HEK293T (cell line): ENCODE results near the gene PTGES.

ENCODE experiments used
- BHLHE40 ChIP-seq: fragments of 450-650 bp; IDR thresholded peaks from 2 replicates; pipeline ENCODE4 v1.6.1; 2016; ENCODE audit warnings: mild to moderate bottlenecking, moderate library complexity, borderline replicate concordance
- CTBP1 ChIP-seq: fragments of 450-650 bp; IDR thresholded peaks from 2 replicates; pipeline ENCODE4 v1.6.1; 2016; ENCODE audit warnings: borderline replicate concordance
- FOXA1 ChIP-seq: fragments of 450-650 bp; IDR thresholded peaks from 2 replicates; pipeline ENCODE4 v1.6.1; 2016; ENCODE audit warnings: mild to moderate bottlenecking
- FOXK2 ChIP-seq: fragments of 450-650 bp; IDR thresholded peaks from 2 replicates; pipeline ENCODE4 v1.6.1; 2016; ENCODE audit warnings: mild to moderate bottlenecking
- FOXM1 ChIP-seq: fragments of 450-650 bp; IDR thresholded peaks from 2 replicates; pipeline ENCODE4 v1.6.1; 2017; ENCODE audit warnings: mild to moderate bottlenecking, borderline replicate concordance
- L3MBTL2 ChIP-seq: fragments of 450-650 bp; conservative IDR thresholded peaks from 2 replicates; pipeline ENCODE4 v1.6.1; 2016; ENCODE audit warnings: mild to moderate bottlenecking
- LEF1 ChIP-seq: fragments of 450-650 bp; IDR thresholded peaks from 2 replicates; pipeline ENCODE4 v1.6.1; 2017; ENCODE audit warnings: mild to moderate bottlenecking, borderline replicate concordance
- NFRKB ChIP-seq: fragments of 450-650 bp; IDR thresholded peaks from 2 replicates; pipeline ENCODE4 v1.6.1; 2016; ENCODE audit warnings: mild to moderate bottlenecking, moderate library complexity
- SP1 ChIP-seq: fragments of 450-650 bp; IDR thresholded peaks from 2 replicates; pipeline ENCODE4 v1.6.1; 2017
- ZNF384 ChIP-seq: fragments of 450-650 bp; IDR thresholded peaks from 2 replicates; pipeline ENCODE4 v1.6.1; 2016

- TF ChIP-seq FOXA1: no peak
- no peak for TF ChIP-seq BHLHE40
- TF ChIP-seq SP1: no peak
- TF ChIP-seq NFRKB: no peak
- no peak for TF ChIP-seq ZNF384
- TF ChIP-seq FOXK2: no peak
- TF ChIP-seq FOXM1: no peak
- no peak for TF ChIP-seq LEF1
- no peak for TF ChIP-seq CTBP1
- TF ChIP-seq L3MBTL2: no peak
Observed at GRCh38 chr9:129774791-129775447, 22.1 kb upstream of the PTGES start.
